SHP77 treated with DMSO at 0.1 percent for 48 hours (cell line): Measurements from ENCODE around the gene C9.
"Not testable (repeated sequence)": the region's sequence is repeated elsewhere in the genome, so short reads cannot be mapped to it uniquely, and the experiment has no call there.

ENCODE experiments used
- DNase-seq: peaks from one replicate; lab custom pipeline; 2025; lab: John Stamatoyannopoulos, UW

Gene C9

DNA sequence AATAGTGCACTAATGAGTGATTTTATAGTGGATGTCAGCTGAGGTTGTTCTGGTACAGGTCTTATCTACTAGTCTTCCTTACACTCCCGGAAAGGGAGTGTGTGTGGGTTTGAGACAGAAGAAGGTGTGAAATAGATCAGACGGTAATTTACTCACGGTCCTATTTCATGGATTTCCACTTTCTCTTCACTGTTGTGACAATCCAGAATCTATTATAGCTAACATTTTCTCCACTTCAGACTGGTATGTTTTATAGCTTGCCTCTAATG is 7.0 kb upstream of the C9 start:
- DNase-seq, result no peak

DNA sequence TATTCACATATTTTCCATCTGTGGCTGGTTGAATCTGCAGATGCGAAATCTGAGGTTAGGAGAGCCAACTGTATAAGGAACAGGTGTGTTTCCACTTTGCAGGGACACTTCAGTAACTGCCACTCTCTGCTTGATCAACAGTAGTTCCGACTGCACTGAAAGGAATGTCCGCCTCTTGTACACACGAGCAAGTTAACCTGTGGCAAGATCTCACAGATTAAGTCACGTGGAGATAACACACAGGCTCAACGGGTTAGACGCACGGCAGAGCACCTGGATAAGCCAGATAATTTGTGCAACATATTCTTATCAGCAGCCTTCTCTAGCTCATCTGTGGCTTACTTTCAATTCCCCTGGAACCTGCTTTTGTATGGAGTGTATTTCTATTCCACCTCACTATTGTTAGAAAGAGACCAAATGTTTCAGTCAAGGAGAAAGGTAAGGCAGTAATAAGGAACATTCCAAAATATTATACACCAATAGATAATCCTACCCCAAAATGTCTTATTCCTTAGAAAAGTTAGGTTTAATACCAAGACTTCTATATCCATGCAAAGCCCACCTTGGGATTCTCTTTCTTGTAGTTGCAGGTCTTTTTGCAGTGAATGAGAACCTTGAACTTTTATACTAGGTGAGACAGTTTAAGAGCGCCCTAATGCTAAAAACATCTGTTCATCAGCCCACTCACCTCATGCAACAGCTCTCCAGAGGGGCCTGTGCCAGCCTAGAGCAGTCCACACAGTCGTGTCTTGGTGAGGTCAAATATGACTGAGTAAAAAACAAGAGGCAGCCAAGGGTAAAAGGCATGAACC is 6.5 kb upstream of the C9 start:
- DNase-seq, result no peak

DNA sequence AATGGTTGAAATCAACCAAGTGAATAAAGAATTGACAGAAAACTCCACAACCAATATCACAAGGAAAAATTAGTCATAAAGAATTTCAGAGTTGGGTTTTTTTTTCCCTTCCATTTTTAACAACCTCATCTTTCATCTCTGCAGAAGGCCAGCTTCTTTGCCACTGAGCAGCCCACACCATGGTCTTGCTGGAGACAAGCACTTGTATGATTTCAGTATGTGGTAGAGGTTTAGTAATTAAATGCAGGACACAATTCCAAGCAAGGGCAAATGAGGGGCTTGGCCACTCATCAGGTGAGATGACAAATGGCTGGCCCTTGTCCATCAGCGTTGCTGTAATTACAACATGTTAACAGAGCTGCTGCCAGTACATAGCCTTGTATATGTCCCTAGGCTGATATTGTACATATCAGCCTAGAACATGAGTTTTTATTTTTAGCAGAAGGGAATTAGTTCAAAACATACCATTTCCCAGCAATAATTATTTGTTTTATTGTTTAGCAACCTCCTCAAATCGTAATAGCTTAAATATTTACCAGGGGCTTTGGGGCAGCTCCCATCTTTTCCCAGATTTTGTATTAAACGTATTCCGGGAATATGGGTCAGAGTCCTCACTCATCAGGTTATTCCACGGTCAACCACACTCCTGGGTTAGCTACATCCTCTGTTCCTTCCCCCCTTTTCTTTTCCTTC is 5.0 kb upstream of the C9 start:
- no peak for DNase-seq

DNA sequence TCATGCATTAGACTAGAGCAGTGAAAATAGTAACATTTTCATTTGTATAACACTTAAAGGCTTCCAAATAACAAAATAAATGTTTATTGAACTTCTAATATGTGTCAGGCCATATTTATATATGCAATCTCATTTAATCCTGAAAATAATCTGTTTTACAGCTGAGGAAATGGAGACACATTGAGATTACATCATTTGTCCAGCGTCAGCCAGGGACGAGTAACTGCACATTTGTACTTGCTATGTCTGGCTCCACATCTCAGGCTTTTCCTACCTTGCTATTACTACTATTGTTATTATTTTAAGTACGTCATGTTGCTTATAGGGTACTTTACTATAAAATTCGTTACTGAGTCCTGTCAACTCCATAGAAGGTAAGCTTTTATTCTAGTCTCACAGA is 3.8 kb upstream of the C9 start:
- DNase-seq, result no peak

DNA sequence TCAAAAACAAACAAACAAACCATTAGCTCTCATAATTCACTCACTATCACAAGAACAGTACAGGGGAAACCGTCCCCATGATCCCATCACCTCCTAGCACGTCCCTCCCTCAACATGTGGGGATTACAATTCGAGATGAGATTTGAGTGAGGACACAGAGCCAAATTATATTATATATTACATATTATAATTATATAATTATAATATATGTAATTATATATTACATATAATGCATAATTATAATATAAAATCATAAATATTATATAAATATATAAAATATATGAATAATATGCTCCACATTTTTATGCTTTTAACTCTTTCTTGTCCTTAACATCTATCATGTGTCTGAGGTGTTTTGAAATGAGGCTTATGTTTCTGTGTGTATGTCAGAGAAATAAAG is 3.4 kb upstream of the C9 start:
- no peak for DNase-seq

DNA sequence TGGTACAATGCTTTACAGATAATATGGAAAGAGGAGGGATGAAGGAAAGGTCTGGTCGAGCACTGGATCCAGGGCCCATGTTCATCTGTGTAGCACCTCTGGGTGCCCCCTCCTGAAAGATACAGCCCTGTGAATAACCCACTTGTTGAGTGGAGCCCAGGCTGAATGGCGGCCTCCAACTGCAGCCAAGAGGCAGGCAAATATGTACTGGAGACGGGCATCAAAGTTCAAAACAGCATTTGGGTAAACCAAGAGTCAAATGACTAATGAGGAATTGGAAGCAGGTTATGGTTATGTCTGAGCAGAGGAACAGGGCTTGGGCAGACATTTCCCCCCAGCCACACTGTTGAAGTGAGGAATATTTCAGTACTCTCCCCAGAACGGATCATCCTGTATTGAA is 1.1 kb downstream of the C9 start:
- DNase-seq, result no peak

DNA sequence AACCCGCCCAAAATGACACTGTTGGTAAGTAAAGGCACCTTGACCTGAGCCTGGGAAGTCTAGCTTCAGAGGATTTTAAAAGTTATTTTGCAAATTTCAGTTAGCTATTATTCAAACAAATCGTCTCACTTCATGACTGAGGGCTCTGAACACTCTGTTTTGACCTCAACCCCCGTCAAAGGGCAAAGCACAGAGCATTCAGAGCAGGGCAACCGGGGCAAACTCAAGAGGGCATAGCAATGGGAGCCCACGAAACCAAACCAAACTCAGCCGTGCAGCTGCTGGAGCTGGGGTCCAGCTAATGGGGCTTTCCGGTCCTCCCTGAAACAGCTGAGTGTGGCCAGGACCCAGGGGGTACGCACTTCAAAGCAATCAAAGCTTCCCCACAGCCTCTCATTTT is 1.6 kb downstream of the C9 start:
- no peak for DNase-seq

DNA sequence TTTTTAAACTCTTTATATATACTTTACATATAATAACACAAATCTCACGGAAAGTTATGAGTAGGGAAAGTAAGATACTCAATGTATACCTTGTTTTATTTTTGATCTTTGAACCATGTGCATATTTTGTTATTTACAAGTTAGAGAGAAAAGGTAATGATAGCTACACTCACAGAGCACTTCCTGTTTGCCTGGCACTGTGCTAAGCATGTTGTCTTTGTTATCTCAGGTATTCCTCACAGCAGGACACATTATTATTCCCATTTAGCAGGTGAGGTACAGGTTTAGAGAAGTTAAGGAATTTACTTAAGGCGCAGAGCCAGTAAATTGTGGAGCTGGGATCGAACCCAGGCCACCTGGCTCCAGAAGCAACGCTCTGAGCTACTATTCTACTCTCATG is 3.0 kb downstream of the C9 start:
- DNase-seq, result no peak

DNA sequence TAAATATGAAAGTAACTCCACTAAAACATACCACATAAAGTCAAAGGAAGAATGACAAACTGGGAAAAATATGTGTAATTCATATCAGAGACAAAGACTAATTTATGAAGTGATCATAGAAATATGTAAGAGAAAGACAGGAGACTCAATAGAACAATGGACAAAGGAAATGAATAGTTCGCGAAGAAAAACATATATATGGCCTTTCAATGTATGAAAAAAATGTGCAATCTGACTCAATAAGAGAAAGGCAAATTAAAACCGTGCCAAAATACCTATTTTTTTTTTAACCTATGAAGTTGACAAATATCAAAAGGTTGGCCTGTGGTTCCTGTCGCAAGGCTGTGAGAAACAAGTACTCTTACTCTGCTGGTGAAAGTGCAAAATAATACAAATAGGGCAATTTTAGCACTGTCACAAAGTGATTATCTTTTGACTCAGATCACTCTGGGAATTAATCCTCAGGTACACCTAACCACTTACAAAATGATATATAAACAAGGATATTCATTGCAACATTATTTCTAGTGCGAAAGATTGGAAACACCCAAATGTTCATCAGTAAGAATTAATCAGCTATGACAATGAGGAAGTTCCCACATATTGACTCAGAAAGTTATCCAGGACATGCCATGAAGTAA is 3.7 kb downstream of the C9 start:
- no peak for DNase-seq

DNA sequence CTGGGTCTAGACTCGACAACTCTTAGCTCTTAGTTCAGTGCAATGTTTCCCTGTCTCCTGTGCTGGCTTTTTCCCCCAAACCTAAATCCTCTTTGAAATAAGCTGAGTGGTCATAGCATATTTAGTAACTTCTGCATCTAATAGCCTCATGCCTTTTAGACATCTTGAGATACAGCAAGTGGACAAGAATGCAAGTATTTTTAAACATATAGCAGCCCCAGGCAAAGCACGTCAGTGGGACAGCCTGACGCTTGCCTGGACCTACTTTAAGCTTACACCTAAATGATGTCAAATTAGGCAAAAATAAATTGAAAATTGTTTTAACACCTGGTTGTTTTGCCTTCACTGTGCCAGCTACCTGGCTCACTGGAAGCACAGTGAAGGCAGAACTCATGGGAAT is 8.0 kb downstream of the C9 start:
- no peak for DNase-seq

DNA sequence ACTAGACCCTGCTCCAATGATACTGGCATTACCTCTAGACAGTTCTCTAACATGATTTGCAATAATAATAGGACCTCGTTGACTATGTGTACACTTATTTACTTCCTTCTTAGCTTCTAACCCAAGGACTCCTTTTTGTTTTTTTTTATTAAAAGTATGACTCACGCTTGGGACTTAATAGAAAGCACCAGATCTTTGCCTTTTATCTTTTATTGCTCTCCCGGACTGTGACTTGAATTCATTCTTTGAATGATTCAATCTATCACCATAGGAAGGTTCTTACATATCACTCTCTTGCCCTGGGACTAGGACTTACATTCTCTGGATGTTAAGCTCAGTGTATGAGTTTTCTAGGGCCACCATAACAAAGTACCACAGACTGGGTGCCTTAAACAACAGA is 9.0 kb downstream of the C9 start:
- DNase-seq, result no peak

DNA sequence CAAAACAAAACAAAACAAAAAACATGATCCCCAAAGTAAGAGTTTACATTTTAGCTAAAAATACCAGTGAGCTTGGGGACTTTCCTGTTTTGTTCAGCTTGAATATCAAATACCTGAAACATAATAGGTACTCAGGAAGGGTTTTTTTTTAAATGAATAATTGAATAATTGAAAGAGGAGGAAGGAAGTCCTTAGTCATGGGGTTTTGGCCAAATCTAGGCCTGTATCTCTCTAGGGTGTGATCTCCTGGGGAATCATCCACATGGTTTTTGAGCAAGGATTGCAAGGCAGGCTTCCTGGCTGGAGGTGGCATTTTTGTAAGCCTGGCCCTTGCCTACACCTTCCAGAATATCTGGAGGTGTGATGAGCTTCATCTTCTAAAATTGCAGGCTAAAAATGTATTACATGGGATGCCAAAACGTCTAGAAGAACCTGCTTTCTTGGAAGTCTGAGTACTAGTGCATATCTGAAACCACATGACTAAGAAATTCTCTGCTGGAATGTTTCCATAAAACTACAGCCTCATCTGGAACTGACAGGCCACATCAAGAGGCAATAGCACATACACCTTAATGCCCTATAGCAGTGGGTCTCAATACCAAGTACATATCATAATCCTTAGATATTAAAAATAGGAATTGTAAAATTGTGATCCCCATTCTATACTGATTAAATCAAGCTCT is 10.4 kb downstream of the C9 start:
- DNase-seq, result no peak

DNA sequence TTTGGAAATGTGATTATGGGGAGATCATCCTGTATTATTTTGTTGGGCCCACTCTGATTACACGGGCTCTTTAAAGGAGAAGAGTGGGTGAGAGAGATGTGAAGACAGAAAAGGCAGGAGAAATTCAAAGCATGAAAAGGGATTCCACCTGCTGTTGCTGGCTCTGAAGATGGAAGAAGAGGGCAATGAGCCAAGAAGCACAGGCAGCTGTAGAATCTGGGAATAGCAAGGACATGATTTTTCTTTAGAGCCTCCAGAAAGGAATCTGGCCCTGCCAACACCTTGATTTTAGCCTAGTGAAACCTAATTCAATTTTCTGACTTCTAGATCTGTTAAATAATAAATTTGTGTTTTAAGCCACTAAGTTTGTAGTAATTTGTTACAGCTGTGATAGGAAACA is 11.3 kb downstream of the C9 start:
- DNase-seq, result no peak

DNA sequence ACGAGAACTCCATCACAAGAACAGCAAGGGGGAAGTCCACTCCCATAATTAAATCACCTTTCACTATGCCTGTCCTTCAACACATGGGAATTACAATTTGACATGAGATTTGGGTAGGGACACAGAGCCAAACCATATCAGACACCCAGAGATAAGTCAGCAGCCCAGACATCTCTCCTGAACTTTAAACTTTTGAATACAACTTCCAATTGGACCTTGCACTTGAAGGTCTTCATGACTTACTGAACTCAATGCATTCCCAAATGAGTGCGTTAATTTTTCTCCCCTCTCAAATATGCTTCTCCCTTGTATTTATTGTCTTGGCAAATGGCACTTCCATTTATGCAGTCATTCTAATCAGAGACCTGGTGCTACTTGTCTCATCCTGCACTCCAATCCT is 12.1 kb downstream of the C9 start:
- no peak for DNase-seq

DNA sequence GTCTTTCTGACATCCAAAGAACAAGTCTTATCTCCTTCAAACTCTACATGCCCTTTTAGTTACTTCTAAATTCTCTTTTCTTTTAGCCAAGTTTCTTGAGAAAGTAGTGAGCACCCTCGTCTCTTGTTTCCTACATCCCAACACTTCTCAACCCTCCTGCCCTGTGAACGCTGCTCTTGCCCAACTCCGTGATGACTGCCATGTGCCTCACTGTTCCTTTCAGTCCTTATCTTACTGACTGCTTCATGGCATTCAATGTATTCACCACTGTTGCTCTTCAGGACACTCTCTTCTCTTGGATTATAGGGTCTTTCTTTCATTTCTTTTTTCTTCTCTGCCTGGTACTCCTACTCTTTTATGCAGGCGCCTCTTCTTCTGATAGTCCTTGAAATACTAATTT is 14.8 kb downstream of the C9 start:
- no peak for DNase-seq

DNA sequence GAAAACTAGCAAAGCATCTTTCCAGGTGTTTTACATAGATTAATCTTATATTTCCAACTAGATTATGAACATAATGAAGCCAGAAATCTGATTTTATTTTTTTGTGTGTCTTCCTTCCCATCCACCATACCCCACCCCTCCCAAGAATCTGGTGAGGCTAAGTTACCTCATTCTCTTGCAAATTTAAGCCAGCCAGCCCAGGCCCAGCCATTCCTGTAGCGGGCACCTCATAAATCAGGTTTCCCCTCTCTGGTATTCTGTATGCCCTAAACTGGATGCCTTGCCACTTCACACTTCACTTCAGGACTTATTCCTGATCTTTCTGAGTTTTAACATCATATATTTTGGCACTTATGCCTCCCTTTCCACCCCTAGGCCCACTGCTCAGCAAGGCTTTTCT is 21.8 kb downstream of the C9 start:
- no peak for DNase-seq

DNA sequence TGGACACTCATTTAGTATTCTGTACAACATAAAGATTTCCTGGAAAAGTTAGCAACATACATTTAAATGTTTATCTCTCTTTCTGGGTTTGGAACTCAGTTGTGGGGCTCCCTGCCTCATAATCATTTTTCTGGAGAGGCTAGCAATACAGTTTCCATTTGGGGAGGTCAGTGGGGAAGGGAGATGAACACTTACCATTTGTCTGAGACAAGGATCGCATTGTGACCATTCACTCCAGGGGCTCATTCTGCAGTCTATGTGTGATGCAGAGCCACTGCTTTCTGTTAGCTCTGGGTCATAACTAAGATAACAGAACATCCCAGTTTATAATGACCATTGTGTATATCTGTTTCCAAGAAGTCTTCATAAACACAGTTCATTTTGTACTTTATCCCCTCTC is 22.4 kb downstream of the C9 start:
- DNase-seq, result no peak

DNA sequence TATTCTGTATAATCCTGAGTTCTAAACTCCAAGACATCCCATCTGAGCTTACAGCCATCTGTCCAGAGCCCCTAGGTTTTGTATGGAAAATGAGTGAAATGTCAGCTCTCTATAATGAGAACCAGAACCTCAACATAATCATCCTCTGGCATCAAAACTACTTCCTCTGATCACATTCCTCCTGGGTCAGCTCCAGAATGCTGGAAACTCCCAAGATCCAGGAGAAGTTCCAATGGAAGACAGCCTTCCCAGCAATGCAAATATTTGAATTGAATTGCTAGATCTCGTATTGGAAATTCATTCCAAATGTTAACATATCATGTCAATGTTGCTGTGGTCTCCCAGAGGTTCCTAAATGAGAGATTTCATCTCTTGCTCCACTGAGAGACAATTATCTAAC is 23.8 kb downstream of the C9 start:
- DNase-seq, result no peak

DNA sequence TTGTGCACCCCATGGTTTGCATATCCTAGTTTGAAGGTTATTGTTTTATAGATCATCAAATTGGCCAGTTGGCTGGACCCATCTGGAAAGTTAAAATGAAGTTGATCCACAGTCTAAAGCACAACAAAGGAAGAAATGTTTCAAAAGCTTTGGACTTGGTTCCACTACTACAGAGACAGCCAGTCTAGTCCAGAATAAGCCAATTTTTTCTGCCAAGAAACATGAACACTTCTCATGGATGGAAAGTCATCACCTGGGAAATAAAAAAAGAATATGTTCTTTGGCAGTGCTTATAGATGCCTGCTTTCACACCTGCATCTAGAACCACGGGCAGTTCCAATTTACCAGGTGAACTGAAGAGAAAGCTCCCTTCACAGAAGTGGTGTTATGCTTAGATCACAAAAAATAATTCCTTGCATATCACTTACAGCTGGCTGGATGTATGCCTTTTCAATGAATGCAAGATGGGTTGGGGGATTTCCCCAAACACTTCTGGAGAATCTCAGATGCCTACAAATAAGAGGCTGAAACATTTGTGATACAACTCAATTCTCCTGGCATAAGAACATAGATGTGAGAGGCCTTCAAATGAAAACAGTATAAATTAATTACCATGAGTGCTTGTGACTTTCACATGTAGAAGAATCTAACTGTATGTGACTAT is 26.9 kb downstream of the C9 start:
- DNase-seq, result no peak

DNA sequence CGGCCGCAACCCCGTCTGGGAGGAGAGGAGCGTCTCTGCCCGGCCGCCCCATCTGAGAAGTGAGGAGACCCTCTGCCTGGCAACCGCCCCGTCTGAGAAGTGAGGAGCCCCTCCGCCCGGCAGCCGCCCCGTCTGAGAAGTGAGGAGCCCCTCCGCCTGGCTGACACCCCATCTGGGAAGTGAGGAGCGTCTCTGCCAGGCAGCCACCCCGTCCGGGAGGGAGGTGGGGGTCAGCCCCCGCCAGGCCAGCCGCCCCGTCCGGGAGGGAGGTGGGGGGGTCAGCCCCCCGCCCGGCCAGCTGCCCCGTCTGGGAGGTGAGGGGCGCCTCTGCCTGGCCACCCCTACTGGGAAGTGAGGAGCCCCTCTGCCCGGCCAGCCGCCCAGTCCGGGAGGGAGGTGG is 30.0 kb downstream of the C9 start:
- not testable (repeated sequence) for DNase-seq

DNA sequence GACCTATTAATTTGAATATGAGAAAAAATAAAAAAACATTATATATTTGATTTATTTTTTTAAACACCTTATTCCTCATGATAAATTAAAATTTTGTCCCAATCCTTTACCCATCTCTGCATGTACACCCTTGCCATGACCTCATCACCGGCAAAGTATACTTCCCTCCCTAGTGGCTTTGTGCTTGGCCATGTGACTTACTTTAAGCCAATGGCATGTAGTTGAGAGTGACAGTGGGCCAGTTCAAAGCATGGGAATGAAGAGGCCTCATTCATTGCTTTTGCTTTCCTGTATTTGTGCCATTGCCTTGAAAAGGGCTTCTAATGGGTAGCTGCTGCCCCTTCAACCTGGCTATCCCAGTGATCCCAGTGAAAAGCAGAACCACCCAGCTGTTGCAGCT is 31.2 kb downstream of the C9 start:
- no peak for DNase-seq

DNA sequence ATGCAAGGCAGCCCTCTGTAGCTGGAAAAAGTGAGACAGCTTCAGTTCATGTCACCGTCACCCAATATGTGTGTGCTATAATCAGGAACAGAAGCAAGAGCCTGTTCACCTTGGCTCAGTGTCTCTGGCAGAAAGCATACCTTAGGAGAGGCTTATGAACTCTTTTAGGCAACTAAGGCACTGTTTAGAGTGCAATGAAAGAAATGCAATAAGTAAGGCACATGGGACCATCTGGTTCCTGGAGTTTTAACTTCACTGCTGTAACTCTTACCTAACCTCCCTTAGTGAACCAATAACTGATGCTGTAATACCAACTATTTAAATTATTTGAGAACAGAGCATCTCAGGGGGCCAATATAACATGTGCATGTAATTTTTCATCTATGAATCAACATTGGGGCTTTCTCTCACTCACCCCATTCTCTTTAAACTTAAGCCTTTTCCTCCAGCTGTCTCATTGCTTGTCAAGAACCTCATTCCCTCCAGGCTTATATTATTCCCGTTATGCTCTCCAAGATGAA is 32.4 kb downstream of the C9 start:
- no peak for DNase-seq
